Measurements from ENCODE around the gene APOBEC3A. TPM values are rescaled to one million over a fixed set of nuclear protein-coding genes. Genes with fewer than 3 reads are reported as not detected.

Gene APOBEC3A
- total RNA-seq (not detected), polyA plus RNA-seq (not detected), total RNA-seq (0 reads per million in 6 experiments)

DNA sequence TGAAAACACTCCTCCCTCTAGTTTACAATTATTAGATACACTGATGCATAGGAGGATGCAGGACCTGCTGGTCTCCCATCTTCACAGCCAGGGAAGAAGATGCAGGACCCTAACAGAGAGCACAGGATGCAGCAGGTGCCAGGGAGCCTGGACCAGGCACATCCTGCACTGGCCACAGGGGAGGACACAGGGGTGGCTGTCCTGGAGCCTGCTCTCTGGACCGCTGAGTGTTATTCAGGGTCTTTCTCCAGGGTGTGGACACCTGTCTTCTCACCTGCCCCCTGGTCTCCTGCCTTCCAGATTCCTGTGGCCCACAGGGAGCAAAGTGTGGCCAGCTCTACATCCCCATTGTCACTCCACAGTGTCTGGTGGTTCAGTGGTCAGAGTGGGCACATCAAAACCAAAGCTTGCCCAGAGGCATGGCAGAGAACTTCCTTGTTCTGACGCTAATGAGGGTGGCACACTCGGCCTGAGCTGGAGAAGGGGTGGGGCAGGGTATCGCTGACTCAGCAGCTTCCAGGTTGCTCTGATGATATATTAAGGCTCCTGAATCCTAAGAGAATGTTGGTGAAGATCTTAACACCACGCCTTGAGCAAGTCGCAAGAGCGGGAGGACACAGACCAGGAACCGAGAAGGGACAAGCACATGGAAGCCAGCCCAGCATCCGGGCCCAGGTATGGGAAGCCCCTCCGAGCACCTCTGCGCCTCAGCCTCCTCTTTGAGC lies at the start of gene APOBEC3A:
APOBEC3A (plus strand) TSS at position 564 of the 725 bp plus-strand sequence; CDS start at position 647, 83 bp downstream.
- ATAC-seq, result no peak
- H3K9me3 Mint-ChIP-seq, result no peaks in the 10 kb centered on the region
- H3K36me3 Mint-ChIP-seq, result no peaks in the 10 kb centered on the region
- peak in 1 of 10 donors; percentile 55 for DNase-seq
- POLR2A ChIA-PET, result no interaction called here
- H3K27ac Mint-ChIP-seq, result peak within 1 kb of the TSS in 1 of 10 donors; percentile 18
- H3K27me3 Mint-ChIP-seq, result peaks cover 0 to 9% (median 0%) of the 10 kb centered on the region in 5 donors
- peak within 1 kb of the TSS in 1 of 10 donors; percentile 47 for H3K4me3 Mint-ChIP-seq
- peaks cover 0 to 8% (median 4%) of the 10 kb centered on the region in 4 donors for H3K4me1 Mint-ChIP-seq

DNA sequence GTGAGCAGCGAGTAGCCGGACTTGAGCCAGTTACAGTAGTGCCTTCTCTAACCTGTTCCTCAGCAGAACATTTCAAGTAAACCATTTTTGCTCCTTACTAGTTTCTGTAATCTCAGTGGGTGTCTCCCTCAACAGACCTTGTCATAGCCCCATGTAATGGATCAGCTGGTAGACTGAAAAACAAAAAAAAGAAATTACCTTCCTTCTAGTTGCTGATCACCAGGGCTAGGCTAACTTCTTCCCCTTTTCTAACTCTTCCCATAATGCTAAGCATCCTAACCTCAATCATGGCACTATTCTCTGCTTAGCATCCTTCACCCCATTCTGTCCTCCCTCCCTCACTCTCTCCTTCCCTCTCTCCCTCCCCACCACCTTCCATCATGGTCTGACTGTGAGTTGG lies 49.6 kb upstream of the APOBEC3A start:
- ATAC-seq (no peak), DNase-seq (no peak)
- Mint-ChIP-seq H3K4me1 (no peaks in the 10 kb centered on the region), H3K27ac (no peak overlapping the region), H3K9me3 (peaks cover 0 to 11% (median 2%) of the 10 kb centered on the region in 9 donors), H3K4me3 (no peak overlapping the region), H3K36me3 (peaks cover 0 to 3% (median 0%) of the 10 kb centered on the region in 3 donors), H3K27me3 (peaks cover 13 to 58% (median 30%) of the 10 kb centered on the region in 5 donors)
- POLR2A ChIA-PET, result no interaction called here

DNA sequence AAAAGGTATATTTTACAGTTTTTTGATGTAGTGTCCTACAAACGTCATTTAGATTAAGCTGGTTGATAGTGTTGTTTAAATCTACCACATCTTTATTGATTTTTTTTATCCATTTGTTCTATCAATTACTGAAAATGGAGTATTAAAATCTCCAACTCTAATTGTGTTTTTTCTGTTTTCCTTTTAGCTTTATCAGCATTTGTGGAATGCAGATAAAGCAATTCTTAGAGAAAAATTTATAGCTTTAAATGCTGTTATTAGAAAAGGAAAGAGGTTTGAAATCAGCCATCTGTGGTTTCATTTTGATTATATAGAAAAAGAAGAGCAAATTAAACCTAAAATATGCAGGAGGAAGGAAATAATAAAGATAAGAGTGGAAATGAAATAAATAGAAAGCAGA lies 46.0 kb upstream of the APOBEC3A start:
- H3K27ac Mint-ChIP-seq, result peak overlapping the region in 1 of 10 donors; percentile 52
- H3K4me3 Mint-ChIP-seq, result no peak overlapping the region
- H3K27me3 Mint-ChIP-seq, result peaks cover 13 to 58% (median 33%) of the 10 kb centered on the region in 5 donors
- no peaks in the 10 kb centered on the region for H3K36me3 Mint-ChIP-seq
- H3K4me1 Mint-ChIP-seq, result no peaks in the 10 kb centered on the region
- POLR2A ChIA-PET, result no interaction called here
- ATAC-seq, result no peak
- peaks cover 0 to 4% (median 0%) of the 10 kb centered on the region in 9 donors for H3K9me3 Mint-ChIP-seq
- no peak for DNase-seq

DNA sequence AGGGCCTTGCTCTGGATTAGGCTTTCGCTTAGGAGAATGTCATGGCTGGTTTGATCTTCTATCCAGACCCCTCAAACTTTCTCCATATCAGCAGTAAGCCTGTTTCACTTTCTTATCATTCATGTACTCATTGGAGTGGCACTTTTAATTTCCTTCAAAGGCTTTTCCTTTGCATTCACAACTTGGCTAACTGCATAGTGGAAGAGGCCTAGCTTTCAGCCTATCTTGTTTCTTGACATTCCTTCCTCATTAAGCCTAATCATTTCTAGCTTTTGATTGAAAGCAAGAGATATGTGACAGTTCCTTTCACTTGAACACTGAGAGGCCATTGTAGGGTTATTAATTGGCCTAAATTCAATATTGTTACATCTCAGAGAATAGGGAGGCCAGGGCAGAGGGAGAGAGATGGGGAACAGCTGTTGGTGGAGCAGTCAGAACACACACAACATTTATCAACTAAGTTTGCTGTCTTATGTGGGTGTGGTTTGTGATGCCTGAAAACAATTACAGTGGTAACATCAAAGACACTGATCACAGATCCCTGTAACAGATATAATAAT lies 37.7 kb upstream of the APOBEC3A start:
- H3K36me3 Mint-ChIP-seq, result no peaks in the 10 kb centered on the region
- peaks cover 0 to 3% (median 0%) of the 10 kb centered on the region in 4 donors for H3K4me1 Mint-ChIP-seq
- POLR2A ChIA-PET, result no interaction called here
- no peak overlapping the region for H3K4me3 Mint-ChIP-seq
- H3K27ac Mint-ChIP-seq, result peak overlapping the region in 2 of 10 donors; percentile 10 to 16
- H3K27me3 Mint-ChIP-seq, result peaks cover 0 to 25% (median 23%) of the 10 kb centered on the region in 5 donors
- H3K9me3 Mint-ChIP-seq, result peaks cover 0 to 2% (median 0%) of the 10 kb centered on the region in 9 donors
- no peak for DNase-seq
- no peak for ATAC-seq

DNA sequence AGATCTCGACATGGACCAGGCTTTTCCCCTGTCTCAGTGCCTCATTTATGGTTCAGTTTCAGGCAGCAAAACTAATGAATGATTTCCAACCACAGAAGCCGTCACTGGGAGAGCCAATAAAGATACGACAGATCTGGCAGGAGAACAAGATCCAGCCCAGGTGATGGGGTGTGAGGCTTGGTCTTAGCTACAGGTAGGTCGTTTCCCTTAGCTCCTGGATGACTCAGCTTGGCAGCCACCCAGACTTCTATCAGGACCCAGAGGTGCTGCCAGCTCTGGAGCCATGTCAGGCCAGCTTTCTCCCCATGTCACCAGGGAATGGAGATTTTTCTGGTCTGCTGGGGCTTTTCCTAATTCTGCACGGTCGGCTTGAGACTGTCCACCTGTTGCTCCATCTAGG lies 36.3 kb upstream of the APOBEC3A start:
- Mint-ChIP-seq H3K27ac (no peak overlapping the region), H3K36me3 (no peaks in the 10 kb centered on the region), H3K4me1 (peaks cover 0 to 3% (median 0%) of the 10 kb centered on the region in 4 donors), H3K9me3 (peaks cover 0 to 2% (median 0%) of the 10 kb centered on the region in 9 donors), H3K27me3 (peaks cover 7 to 28% (median 25%) of the 10 kb centered on the region in 5 donors), H3K4me3 (no peak overlapping the region)
- no peak for DNase-seq
- POLR2A ChIA-PET, result no interaction called here
- no peak for ATAC-seq

DNA sequence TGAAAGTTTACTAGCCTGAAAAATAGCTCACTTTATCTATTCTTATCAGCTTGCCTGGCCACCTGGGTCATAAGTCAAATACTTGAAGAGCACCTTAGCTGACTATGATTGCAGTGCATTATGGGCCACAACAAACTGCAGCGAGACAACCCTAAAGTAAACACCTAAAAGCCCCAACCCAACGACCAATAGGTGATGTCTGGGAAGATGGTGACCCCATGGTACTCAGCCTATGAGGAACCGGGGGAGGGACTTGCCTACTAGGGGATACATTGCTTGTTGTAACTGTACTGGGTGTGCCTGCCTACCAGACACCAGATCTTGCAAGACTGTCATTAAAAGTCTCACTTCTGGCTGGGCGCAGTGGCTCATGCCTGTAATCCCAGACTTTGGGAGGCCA lies 35.6 kb upstream of the APOBEC3A start:
- POLR2A ChIA-PET, result no interaction called here
- Mint-ChIP-seq H3K36me3 (no peaks in the 10 kb centered on the region), H3K27me3 (peaks cover 7 to 27% (median 24%) of the 10 kb centered on the region in 5 donors), H3K9me3 (peaks cover 0 to 2% (median 0%) of the 10 kb centered on the region in 9 donors), H3K27ac (no peak overlapping the region), H3K4me3 (no peak overlapping the region), H3K4me1 (peaks cover 0 to 3% (median 0%) of the 10 kb centered on the region in 4 donors)
- no peak for DNase-seq
- no peak for ATAC-seq

DNA sequence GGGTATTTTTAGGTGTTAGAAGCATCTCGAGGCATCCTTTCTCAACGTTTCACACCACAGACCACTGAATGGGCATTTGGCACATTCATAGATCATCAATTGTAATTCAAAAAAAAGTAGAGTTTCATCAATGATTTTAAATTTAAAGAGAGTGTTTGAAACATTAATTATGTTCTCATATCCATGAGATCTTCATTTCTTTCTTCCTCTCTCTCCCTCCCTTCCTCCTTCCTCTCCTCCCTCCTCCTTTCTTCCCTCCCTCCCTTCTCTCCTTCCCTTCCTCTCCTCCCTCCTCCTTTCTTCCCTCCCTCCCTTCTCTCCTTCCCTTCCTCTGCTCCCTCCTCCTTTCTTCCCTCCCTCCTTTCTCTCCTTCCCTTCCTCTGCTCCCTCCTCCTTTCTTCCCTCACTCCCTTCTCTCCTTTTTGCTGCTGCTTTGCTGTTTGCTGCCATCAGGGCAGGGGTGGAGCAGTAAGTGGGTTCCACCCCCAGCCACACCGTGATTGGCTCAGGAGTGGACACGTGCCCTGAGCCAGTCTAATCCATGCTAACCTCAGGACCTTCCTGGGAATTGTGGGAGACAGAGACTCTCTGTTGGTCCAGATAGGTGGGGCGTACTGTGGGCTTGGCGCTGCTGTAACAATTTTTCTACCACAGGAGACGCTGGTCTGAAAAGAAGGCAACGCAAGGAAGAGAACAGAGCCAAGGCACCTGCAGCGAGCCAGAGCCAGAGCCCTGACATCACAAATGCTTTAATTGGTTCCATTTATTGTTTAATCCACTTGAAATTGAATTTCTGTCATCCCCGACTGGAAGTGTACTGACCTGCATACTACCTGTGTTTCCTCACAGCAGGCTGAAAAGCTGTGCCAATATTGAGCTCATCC lies 33.7 kb upstream of the APOBEC3A start:
- Mint-ChIP-seq H3K9me3 (peaks cover 0 to 2% (median 0%) of the 10 kb centered on the region in 9 donors), H3K4me3 (no peak overlapping the region), H3K36me3 (no peaks in the 10 kb centered on the region), H3K27ac (no peak overlapping the region), H3K4me1 (peaks cover 2 to 6% (median 5%) of the 10 kb centered on the region in 4 donors), H3K27me3 (peaks cover 9 to 38% (median 24%) of the 10 kb centered on the region in 5 donors)
- ATAC-seq (no peak), DNase-seq (no peak)
- POLR2A ChIA-PET, result no interaction called here

DNA sequence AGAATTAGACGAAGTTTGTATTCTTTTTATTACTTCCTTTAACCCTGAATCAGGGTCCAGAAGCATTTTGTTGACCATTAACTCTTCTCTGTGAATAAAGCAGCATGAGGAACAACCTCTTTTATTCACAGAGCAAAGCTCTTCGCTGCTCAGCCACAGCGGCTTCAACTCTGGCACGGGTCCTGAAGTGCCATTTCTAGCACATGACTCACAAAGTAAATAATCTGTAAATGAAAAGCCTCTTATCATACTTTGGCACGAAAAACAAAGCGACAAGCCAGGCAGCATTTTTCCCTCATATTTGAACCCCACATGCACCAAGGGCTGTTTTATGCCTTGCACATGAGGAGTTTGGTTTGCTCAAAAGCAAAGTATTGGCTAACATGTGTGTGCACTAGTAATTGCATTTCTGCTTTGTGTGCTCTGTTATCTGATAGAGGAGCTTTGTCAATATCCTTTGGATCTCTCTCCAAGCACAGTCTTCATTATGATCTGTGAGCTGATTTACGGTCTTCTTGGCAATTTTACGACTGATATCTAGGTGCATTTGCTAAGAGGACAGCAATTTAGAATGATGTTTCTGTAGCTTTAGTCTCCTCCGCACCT lies 33.0 kb upstream of the APOBEC3A start:
- ATAC-seq, result no peak
- POLR2A ChIA-PET, result no interaction called here
- peaks cover 12 to 42% (median 27%) of the 10 kb centered on the region in 5 donors for H3K27me3 Mint-ChIP-seq

DNA sequence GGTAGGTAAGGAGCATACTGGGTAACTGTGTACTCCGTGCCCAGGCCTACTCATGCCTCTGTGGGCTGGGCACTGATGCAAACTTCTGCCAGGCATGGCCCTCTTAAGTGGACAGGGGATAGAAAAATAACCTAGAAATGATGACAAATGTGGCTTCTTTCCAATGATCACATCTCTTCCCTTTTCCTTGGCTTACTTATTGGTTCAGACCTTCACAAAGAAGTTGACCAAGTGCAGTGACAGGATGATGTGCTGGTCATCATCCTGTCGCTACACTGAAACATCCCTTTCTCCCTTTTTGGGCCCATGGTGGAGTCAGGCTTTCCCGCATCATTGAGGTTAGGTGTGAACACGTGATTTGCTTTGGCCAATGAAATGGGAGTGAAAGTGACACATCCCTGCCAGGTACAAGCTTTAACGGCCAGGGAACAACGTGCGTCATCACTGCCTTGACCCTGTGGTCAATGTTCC lies 31.8 kb upstream of the APOBEC3A start:
- Mint-ChIP-seq H3K4me3 (no peak overlapping the region), H3K27ac (no peak overlapping the region), H3K27me3 (peaks cover 13 to 45% (median 27%) of the 10 kb centered on the region in 5 donors), H3K4me1 (peaks cover 2 to 6% (median 5%) of the 10 kb centered on the region in 4 donors), H3K36me3 (no peaks in the 10 kb centered on the region), H3K9me3 (peaks cover 0 to 2% (median 0%) of the 10 kb centered on the region in 9 donors)
- ATAC-seq (no peak), DNase-seq (no peak)
- POLR2A ChIA-PET, result no interaction called here

More for the DNA sequence above, 33.0 kb upstream of the APOBEC3A start:
- DNase-seq, result no peak
- Mint-ChIP-seq H3K4me3 (no peak overlapping the region), H3K4me1 (peaks cover 2 to 6% (median 5%) of the 10 kb centered on the region in 4 donors), H3K27ac (no peak overlapping the region), H3K36me3 (no peaks in the 10 kb centered on the region), H3K9me3 (peaks cover 0 to 2% (median 0%) of the 10 kb centered on the region in 9 donors)

DNA sequence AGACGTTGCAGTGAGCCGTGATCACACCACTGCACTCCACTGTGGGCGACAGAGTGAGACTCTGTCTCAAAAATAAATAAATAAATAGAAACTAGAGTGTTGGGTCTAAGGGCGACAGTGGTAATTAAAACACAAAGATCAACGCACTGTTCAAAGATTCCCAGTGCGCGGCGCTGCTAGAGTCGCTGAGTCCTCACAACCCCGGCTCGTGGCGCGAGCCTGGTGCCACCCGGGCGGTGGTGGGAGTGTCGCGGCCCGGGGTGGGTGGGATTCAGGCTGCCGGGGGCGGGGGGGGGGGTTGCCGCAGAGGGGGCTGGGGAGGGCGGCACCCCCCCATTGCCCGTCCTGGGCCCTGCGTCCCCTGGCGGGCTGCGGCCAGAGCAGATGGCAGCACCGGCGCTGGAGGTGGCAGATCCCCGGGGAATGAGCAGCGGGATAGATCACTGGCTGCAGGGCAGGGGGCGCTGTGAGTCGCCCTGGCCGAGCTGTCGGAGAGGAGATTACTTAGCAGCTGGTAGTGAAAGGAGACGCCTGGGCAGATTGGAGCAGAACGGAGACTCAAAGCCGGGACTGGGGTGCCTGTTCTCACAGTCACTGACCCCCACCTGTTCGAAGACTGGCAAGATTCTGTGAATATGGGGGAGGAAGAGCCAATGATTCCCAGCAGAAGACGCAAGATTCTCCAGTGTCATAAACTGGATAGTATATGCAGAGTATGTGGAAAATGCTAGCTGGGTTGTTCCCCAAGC lies 30.2 kb upstream of the APOBEC3A start:
- ATAC-seq (peak; percentile 71 to 83), DNase-seq (peak in 6 of 10 donors; percentile 12 to 24 (median 22))
- H3K4me3 Mint-ChIP-seq, result peak overlapping the region in 9 of 10 donors; percentile 16 to 73 (median 62)
- H3K27me3 Mint-ChIP-seq, result peaks cover 13 to 48% (median 27%) of the 10 kb centered on the region in 5 donors
- H3K27ac Mint-ChIP-seq, result no peak overlapping the region
- POLR2A ChIA-PET, result no interaction called here
- no peaks in the 10 kb centered on the region for H3K36me3 Mint-ChIP-seq
- H3K9me3 Mint-ChIP-seq, result peaks cover 0 to 2% (median 0%) of the 10 kb centered on the region in 9 donors
- peaks cover 2 to 6% (median 5%) of the 10 kb centered on the region in 4 donors for H3K4me1 Mint-ChIP-seq

DNA sequence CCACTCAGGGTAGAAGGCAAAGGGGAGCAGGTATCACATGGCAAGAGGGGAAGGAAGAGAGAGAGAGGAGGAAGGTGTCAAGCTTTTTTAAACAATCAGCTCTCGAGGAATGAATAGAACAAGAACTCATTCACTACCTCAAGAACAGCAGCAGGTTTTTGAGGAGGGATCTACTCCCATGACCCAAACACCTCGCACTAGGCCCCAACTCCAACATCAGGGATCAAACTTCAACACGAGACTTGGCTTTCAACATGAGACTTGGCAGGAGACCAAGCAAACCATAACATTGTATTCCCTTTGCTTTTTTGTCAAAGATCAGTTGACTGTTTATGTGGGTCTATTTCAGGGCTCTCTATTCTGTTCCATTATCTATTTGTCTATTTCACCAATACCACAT lies 26.9 kb upstream of the APOBEC3A start:
- peaks cover 2 to 6% (median 3%) of the 10 kb centered on the region in 4 donors for H3K4me1 Mint-ChIP-seq
- ATAC-seq (no peak), DNase-seq (no peak)
- peaks cover 11 to 39% (median 27%) of the 10 kb centered on the region in 5 donors for H3K27me3 Mint-ChIP-seq
- peaks cover 0 to 3% (median 0%) of the 10 kb centered on the region in 9 donors for H3K9me3 Mint-ChIP-seq
- H3K4me3 Mint-ChIP-seq, result no peak overlapping the region
- no peaks in the 10 kb centered on the region for H3K36me3 Mint-ChIP-seq
- POLR2A ChIA-PET, result no interaction called here
- H3K27ac Mint-ChIP-seq, result peak overlapping the region in 1 of 10 donors; percentile 17
